Lower lobe of right lung (tissue), 2 donors: Measurements from ENCODE around the gene OVCA2. TPM values are rescaled to one million over a fixed set of nuclear protein-coding genes. Genes with fewer than 3 reads are reported as not detected.

Experiments used
- ATAC-seq, 2 donors: fragments of 200-7000 bp; cut with Tn5 transposase; one replicate each; pipeline ENCODE4 v1.9.1; 2020 to 2022; ENCODE audit warnings: mild to moderate bottlenecking in 2 of 2, moderate library complexity in 2 of 2
- DNase-seq: peaks from one replicate; pipeline ENCODE4 v3.0.0-alpha.2; 2020
- H3K27ac ChIP-seq: fragments of 200-600 bp; one replicate; pipeline ENCODE4 v1.8.0; 2022
- H3K27me3 ChIP-seq: fragments of 200-600 bp; one replicate; pipeline ENCODE4 v1.8.0; 2022; ENCODE audit warnings: low read depth
- H3K36me3 ChIP-seq: fragments of 200-600 bp; one replicate; pipeline ENCODE4 v1.8.0; 2022; ENCODE audit warnings: mild to moderate bottlenecking
- H3K4me1 ChIP-seq: fragments of 200-600 bp; one replicate; pipeline ENCODE4 v1.8.0; 2022
- H3K4me3 ChIP-seq: fragments of 200-600 bp; one replicate; pipeline ENCODE4 v1.8.0; 2022; ENCODE audit warnings: mild to moderate bottlenecking
- H3K9me3 ChIP-seq: fragments of 200-600 bp; one replicate; pipeline ENCODE4 v1.8.0; 2022
- CTCF ChIP-seq: fragments of 200-600 bp; IDR thresholded peaks from one replicate; pipeline ENCODE4 v1.8.0; 2022; ENCODE audit warnings: antibody characterized with exemption, mild to moderate bottlenecking
- intact Hi-C: fragments of 100-400 bp; cut with DNase I; formaldehyde crosslinking; loops from one replicate; pipeline ENCODE4 v1.11.0; 2022
- total RNA-seq: library from RNA; stranded (reverse); fragmentation: NEBNext Ultra II Directional; extraction: Animal tissue kit (Norgen Biotek cat#: 25700); gene quantifications from one replicate; pipeline ENCODE4 v1.2.1, GENCODE V29; 2021
- donor health status: DM: no; HTN: yes; CAD: no; lungs with severe emphysema.

OVCA2 gene
- total RNA-seq, 1 donor from 2014 or later, result 20.3 TPM

DNA sequence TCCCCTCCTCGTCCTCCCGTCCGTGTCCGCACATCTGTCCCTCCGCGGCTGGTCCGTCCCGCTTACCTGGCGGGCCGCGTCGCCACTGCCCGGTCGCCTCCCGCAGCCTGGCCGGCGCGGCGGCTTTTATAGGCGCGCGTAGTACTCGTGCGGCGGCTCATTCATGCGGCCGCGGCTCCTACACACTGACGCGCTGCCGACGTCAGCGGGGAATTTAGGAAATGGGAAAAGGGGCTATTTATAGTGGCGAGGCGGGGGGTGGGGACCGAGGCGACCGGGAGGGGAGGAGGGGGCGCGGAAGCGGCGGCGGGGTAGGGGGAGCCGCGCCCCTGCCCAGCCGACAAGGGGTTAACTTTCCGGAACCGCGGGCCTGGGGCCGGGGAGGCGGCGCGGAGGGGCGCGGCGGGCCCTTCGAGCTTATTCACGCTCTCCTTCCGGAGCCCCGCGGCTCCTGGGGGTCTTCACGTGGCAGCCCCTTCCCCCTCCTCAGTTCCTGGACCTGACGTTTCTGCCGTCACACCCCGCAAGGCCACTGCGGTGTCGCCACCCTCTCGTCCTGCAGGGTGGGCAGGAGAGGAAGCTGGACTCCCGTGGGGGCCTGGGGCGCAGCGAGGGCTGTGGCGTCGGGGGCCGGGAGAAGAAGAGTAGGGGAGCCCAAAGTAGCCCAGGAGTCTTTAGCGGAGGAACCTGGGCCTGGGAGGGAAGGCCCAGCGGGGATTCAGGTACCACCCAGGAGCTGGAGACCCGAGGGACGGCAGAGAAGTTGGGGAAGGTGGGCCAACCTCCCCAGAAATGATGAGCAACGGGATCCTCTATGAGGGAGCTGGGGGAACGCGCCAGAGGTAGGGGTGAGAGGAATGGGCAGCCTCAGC lies 9.5 kb downstream of the OVCA2 start:
- Histone ChIP-seq H3K27ac (no peak overlapping the region), H3K4me3 (peak overlapping the region; percentile 61), H3K36me3 (no peaks in the 10 kb centered on the region), H3K4me1 (peaks cover 46% of the 10 kb centered on the region), H3K27me3 (peaks cover 31% of the 10 kb centered on the region), H3K9me3 (no peaks in the 10 kb centered on the region)
- ATAC-seq (peak; percentile 2 to 16), DNase-seq (no peak)
- intact Hi-C loops, result no loop called here
- no peak for TF ChIP-seq CTCF

- no peak for TF ChIP-seq CTCF
- Histone ChIP-seq H3K36me3 (no peaks in the 10 kb centered on the region), H3K27me3 (peaks cover 31% of the 10 kb centered on the region), H3K4me3 (no peak overlapping the region), H3K9me3 (no peaks in the 10 kb centered on the region), H3K4me1 (peaks cover 52% of the 10 kb centered on the region), H3K27ac (no peak overlapping the region)
- ATAC-seq (no peak), DNase-seq (no peak)
- intact Hi-C loops, result no loop called here
Observed at GRCh38 chr17:2051933-2052559, 10.2 kb downstream of the OVCA2 start.

DNA sequence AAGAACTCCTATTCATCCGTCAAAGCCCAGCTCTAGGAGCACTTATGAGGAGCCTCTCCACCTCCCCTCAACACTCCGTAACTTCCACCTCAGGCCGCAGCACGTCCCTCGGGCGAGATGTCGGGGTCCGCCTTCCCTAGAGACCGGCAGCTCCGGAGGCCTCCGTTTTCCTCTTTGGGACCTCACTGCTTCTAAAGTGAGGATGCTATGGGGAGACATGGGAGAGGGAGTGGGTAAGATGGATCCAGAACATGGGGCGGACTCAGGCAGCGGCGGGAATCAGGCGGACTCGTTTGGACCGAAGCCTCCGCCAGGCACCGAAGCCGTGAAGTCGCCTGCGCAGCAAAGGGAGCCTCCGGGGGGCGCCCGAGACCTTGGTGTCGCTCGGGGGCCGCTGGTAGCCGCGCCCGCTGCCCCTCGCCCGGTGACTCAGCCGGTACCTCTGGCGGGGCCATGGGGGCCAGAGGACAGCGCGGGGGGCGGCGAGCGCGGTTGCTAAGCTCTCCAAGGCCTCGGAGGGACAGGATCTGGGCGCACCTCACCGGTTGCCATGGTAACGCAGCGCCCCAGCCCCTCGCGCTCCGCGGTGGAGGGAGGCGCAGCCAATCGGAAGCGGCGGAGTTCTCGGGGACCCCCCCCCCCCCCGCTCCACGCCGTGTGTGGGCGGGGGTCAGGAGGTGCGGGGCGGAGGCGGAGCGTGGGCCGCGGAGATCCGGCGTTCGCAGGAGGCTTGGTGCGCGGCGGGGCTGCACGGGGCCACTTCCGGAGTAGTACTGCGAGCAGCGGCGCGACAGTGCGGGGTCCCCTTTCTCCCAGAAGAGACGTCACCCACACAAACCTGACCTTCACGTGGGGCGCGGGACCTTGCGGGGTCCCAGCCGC lies 11.8 kb downstream of the OVCA2 start:
- Histone ChIP-seq H3K9me3 (no peaks in the 10 kb centered on the region), H3K4me3 (peak overlapping the region; percentile 67), H3K27ac (peak overlapping the region; percentile 87), H3K27me3 (peaks cover 43% of the 10 kb centered on the region), H3K4me1 (peaks cover 59% of the 10 kb centered on the region), H3K36me3 (peaks cover 9% of the 10 kb centered on the region)
- DNase-seq (peak; percentile 80), ATAC-seq (peak; percentile 1 to 4)
- TF ChIP-seq CTCF, result peak; percentile 66
- intact Hi-C loops, result no loop called here

DNA sequence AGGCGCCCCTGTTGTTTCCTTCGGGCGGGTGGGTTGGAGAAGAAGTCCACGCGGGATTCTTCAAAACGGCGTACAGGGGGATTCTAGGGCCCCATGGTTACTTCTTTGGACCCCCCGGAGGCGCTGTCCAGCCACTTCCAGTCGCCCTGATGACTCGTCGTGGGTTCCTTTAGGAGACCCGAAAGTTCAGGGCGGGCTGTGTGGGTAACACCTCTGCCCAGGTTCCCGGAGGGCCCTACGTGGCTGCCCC lies 12.4 kb downstream of the OVCA2 start:
- Histone ChIP-seq H3K27ac (peak overlapping the region; percentile 87), H3K9me3 (no peaks in the 10 kb centered on the region), H3K27me3 (peaks cover 43% of the 10 kb centered on the region), H3K4me1 (peaks cover 59% of the 10 kb centered on the region), H3K36me3 (peaks cover 15% of the 10 kb centered on the region), H3K4me3 (peak overlapping the region; percentile 67)
- intact Hi-C loops, result no loop called here
- DNase-seq (no peak), ATAC-seq (no peak)
- no peak for TF ChIP-seq CTCF

DNA sequence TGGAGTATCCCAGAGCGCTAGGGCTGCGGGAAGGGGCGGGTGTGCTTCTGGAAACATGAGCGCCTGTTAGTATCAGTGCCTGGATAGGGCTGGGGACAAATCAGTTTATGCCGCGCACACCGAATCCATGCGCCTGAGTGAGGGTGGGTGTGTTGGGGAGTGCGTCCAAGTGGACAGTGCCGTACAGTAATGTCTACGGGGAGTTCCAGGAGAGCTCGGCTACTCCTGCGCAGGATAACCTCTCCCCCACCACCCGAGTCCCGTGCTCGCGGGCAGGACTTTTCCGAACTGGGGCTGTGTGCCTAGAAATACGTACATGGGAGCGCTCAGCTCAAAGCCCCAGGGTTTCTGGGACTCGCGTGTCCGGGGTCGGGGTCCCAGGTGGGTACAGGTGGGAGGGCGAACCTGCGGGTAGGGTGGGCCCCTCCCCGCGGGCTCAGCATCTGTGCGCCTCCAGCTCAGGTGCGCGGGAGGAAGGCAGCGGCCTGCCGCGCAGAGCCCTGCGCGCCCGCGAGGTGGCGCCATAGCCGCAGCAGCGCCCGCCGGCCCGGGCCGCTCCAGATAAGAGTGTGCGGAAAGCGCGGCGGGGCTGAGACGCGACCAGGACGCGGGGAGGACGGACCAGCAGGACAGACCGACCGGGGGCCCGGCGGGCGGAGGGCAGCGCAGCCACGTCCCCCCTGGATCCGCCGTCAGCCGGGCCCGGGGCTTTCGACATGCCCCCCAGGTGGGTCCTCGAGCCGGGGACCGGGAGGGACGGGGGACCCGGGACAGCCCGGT lies 12.9 kb downstream of the OVCA2 start, which contains the start of gene HIC1:
TSS of gene HIC1 (plus strand) at position 592 of the 780 bp plus-strand sequence. CDS start 1,588 bp downstream, outside the sequence.
- ATAC-seq (peak; percentile 67 to 78), DNase-seq (peak; percentile 87)
- intact Hi-C loops, result loop anchor here (5.0 kb wide), 1 partner anchor 188 kb away; no protein-coding TSS in a partner anchor
- Histone ChIP-seq H3K4me3 (peak within 1 kb of the TSS; percentile 67), H3K27me3 (peaks cover 43% of the 10 kb centered on the region), H3K27ac (peak within 1 kb of the TSS; percentile 87), H3K4me1 (peaks cover 60% of the 10 kb centered on the region), H3K36me3 (peaks cover 18% of the 10 kb centered on the region), H3K9me3 (no peaks in the 10 kb centered on the region)
- TF ChIP-seq CTCF, result peak; percentile 97
